Motor neuron (in vitro differentiated cells): ENCODE measurements around the gene PRMT2. TPM values are rescaled to one million over a fixed set of nuclear protein-coding genes. Genes with fewer than 3 reads are reported as not detected.

Experiments used
- ATAC-seq, 8 experiments: fragments of 200-7000 bp; cut with Tn5 transposase; replicated peaks in 6 of 8; 2 replicates each; pipeline ENCODE4 v1.8.0; 2021; ENCODE audit warnings: mild to moderate bottlenecking in 8 of 8, moderate library complexity in 8 of 8
- H3K27ac ChIP-seq, 2 donors: fragments of 250-450 bp; sonication (Bioruptor Pico); 2 replicates each; pipeline ENCODE4 v1.9.0; 2021; ENCODE audit warnings: antibody characterized with exemption in 2 of 2, mild to moderate bottlenecking in 2 of 2, moderate library complexity in 1 of 2
- H3K4me1 ChIP-seq, 2 donors: fragments of 250-450 bp; sonication (Bioruptor Pico); replicated peaks in 1 of 2; 2 replicates each; pipeline ENCODE4 v1.6.1; 2021; ENCODE audit warnings: antibody characterized with exemption in 2 of 2, mild to moderate bottlenecking in 2 of 2, moderate library complexity in 1 of 2
- H3K4me3 ChIP-seq, 5 donors: fragments of 250-450 bp; sonication (Bioruptor Pico); 2 replicates each; pipeline ENCODE4 v1.9.0; 2021; ENCODE audit warnings: antibody characterized with exemption in 5 of 5, mild to moderate bottlenecking in 5 of 5, moderate library complexity in 4 of 5
- WGBS, 10 experiments: fragments of 450-650 bp; shearing (Covaris generic); methylation state at CpG; one replicate each; pipeline ENCODE4 v1.0.0; 2022; 5-methylcytosine and 5-hydroxymethylcytosine counted together
- in situ Hi-C, 9 experiments: fragments of 400-800 bp; cut with MboI; loops; one replicate each; pipeline ENCODE4 v1.15.0; 2021; ENCODE audit warnings: low sequenced_read_pairs in 9 of 9, low pct_unique_long_range_greater_than_20kb in 2 of 9; ENCODE audit not compliant: unreplicated experiment in 9 of 9
- total RNA-seq, 8 experiments: library from RNA; unstranded; fragments of 300-600 nt; gene quantifications; 2 replicates each; pipeline versions ENCODE4 v1.2.3 to v1.2.4, GENCODE V29; 2022

The PRMT2 gene
- total RNA-seq, 8 experiments from 2014 or later, result 60.8 to 202 (median 75.7) TPM

DNA sequence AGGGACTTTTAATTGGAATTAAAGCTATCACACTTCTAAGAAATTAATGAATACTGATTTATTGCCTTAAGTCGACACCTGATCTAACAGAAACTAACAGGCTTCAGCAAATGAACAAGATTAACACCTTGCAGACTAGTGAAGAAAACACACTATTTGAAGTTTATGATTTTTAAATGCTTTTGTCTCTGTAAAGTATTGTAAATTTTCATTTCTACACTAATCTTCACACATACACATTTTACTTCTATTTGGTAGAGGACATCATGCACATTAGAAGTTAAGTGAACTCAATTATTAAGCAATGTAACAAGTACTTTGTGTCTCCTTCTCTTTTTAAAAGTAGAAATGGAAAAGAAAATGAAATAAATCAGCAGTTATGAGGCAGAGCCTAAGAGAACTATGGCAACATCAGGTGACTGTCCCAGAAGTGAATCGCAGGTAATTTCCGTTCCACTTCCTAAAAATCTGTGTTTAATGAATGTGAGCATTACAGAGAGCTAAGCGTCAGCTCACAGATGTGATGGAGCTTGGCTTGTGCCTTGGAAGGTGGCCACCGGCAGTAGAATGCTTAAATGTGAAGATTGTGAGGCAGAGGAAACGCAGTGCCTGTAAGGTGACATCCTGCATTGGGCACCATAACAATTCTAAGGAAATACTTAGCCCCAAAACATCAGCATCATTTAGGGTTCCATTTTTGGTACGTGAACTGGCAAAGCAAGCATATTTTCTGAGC is 1.2 kb downstream of the PRMT2 start:
- in situ Hi-C loops, result no loop called here
- Histone ChIP-seq H3K27ac (peak overlapping the region in 1 of 2 donors; percentile 93), H3K4me1 (peaks cover 9 to 27% of the 10 kb centered on the region in 2 donors), H3K4me3 (peak overlapping the region; percentile 80 to 98 (median 89))
- 68 to 100% (median 88%) methylated on average over 3 to 7 of the region's 7 CpGs; no CpG with 5 or more reads in 1 of the 10 experiments for WGBS, 10 experiments
- no peak for ATAC-seq

DNA sequence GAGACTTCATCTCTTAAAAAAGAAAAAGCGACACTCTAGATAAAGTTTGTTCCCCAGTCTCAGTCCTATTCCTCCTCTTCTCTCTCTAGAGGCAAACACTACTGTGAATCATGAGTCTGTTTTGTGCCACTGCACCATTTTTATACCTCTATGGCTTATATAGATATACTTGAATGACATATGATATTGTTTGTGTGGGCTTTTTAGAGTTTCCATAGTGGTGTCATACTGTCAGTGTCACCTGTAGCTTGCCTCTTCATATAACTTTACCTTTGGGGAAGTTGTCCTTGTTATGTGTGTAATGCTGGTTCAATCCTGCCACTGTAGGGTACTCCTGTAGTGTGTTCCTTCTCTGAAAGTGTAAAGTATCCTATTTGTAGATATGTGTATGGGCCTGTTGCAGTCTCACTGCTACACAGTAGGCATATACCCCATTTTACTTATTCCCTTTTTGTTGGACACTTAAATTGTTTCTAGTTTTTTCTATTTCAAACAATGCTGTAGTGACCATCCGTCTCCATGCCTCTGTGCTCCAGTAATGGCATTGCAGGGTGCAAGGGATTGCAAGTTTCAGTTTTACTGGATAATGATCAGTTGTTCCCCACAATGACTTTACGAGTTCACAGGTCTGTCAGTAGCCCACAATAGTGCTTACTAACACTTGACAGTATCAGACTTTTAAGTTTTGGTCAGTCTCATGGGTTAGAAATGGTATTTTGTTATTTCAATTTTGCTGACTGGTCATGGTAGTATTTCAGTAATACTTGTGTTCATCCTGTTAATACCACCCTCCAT is 2.7 kb downstream of the PRMT2 start:
- WGBS, 10 experiments, result 25 to 100% (median 67%) methylated on average over 1 to 3 of the region's 3 CpGs; no CpG with 5 or more reads in 2 of the 10 experiments
- Histone ChIP-seq H3K4me1 (peaks cover 9 to 27% of the 10 kb centered on the region in 2 donors), H3K4me3 (peak overlapping the region in 2 of 5 donors; percentile 5 to 11), H3K27ac (no peak overlapping the region)
- in situ Hi-C loops, result no loop called here
- no peak for ATAC-seq

DNA sequence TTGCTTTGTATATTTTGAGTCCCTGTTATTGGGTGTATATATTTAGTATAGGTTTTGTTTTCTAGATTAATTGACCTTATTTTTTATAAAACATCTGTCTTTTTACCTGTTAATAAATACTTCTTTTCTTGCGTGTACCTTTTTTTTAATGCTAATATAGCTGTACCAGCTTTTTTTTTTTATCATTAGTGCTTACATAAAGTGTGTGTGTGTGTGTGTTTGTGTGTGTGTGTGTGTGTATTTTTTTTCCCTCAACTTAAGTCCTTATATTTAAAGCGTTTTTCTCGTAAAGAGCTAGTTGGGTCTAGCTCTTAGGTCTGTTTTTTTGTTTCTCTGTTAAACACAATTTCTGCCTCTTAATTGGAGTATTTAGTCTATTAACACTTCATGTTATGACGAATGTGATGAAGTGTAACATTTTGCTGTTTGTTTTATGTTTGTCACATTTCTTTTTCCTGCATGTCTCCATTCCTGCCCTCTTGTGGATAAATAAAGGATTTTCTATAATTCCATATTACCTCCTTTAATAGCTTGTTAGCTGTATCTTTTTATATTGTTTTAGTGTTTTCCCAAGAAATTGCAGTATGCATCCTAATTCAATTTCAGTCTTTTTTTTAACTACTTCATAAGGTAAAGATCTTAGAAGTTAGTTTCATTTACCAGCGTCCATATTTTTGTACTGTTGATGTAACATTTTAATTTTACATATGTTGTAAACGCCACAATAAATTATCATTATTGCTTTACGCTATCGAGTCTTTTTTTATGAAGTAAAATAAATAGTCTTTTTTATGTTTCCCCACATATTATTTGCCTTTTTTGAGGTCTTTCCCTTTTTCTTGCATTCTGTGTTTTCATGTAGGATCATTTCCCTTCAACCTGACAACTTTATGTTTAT is 4.3 kb downstream of the PRMT2 start:
- Histone ChIP-seq H3K27ac (no peak overlapping the region), H3K4me3 (no peak overlapping the region)

DNA sequence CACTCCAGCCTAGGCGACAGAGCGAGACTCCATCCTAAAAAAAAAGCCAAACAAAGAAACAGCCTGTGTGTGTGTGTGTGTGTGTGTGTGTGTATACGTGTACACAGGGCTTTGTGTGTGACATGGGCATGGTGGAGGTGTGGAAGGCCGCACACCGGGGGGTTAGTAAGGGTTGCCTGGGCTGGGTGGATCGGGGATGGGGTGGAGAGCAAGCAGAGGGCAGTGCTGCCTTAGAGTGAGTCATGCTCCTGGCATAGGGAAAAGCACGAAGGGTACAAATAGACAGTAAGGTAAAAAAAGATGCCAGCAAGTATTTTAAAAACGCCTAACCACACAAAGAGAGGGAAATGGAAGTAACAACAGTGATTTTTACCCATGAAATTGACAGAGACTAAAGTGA is 6.2 kb downstream of the PRMT2 start:
- in situ Hi-C loops, result no loop called here
- no peak overlapping the region for H3K4me3 ChIP-seq
- peak in 1 of 8 experiments; percentile 40 for ATAC-seq
- H3K4me1 ChIP-seq, result peaks cover 3 to 17% of the 10 kb centered on the region in 2 donors
- no peak overlapping the region for H3K27ac ChIP-seq
- 7 to 100% (median 79%) methylated on average over 1 to 6 of the region's 8 CpGs; no CpG with 5 or more reads in 2 of the 10 experiments for WGBS, 10 experiments

More for the DNA sequence above, 4.3 kb downstream of the PRMT2 start:
- WGBS, 10 experiments, result 61 to 100% (median 91%) methylated on average over 4 to 8 of the region's 8 CpGs
- no peak for ATAC-seq
- in situ Hi-C loops, result no loop called here
- H3K4me1 ChIP-seq, result peaks cover 4 to 21% of the 10 kb centered on the region in 2 donors

GRCh38 chr21:46643379-46644177 is 8.1 kb downstream of the PRMT2 start:
- H3K4me3 ChIP-seq, result no peak overlapping the region
- WGBS, 10 experiments, result 70 to 100% (median 95%) methylated on average over 1 to 10 of the region's 12 CpGs; no CpG with 5 or more reads in 2 of the 10 experiments
- ATAC-seq, result no peak
- H3K4me1 ChIP-seq, result peaks cover 0 to 3% of the 10 kb centered on the region in 2 donors
- in situ Hi-C loops, result no loop called here
- H3K27ac ChIP-seq, result no peak overlapping the region

GRCh38 chr21:46645840-46646239 is 10.4 kb downstream of the PRMT2 start:
- Histone ChIP-seq H3K4me1 (no peaks in the 10 kb centered on the region), H3K4me3 (no peak overlapping the region), H3K27ac (no peak overlapping the region)
- no peak for ATAC-seq
- in situ Hi-C loops, result no loop called here
- WGBS, 10 experiments, result 93 to 100% (median 98%) methylated on average over 3 to 5 of the region's 5 CpGs; no CpG with 5 or more reads in 7 of the 10 experiments

- Histone ChIP-seq H3K4me1 (no peaks in the 10 kb centered on the region), H3K4me3 (no peak overlapping the region), H3K27ac (no peak overlapping the region)
- WGBS, 10 experiments, result 57 to 100% (median 93%) methylated on average over 2 to 8 of the region's 9 CpGs
- in situ Hi-C loops, result no loop called here
- peak in 1 of 8 experiments; percentile 37 for ATAC-seq
These were observed 11.2 kb downstream of the PRMT2 start for GRCh38 chr21:46646541-46647154.

GRCh38 chr21:46648539-46648938 is 13.1 kb downstream of the PRMT2 start:
- Histone ChIP-seq H3K27ac (no peak overlapping the region), H3K4me1 (no peaks in the 10 kb centered on the region), H3K4me3 (no peak overlapping the region)
- WGBS, 10 experiments, result 60 to 100% (median 91%) methylated on average over 1 to 22 of the region's 27 CpGs; no CpG with 5 or more reads in 7 of the 10 experiments
- no peak for ATAC-seq
- in situ Hi-C loops, result no loop called here

DNA sequence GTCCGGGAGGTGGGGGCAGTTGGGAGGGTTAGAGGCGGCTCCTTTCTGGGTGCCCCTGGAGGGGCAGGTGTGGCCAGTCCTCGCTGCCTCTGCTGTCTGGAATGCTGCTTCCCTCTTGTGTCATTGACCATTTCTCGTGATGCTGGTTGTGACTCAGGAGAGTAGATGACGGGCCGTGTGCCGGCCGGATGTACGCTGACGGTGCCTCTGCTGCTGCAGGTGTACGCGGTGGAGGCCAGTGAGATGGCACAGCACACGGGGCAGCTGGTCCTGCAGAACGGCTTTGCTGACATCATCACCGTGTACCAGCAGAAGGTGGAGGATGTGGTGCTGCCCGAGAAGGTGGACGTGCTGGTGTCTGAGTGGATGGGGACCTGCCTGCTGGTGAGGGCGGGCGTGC is 13.9 kb downstream of the PRMT2 start:
- ATAC-seq, result no peak
- Histone ChIP-seq H3K4me3 (no peak overlapping the region), H3K4me1 (no peaks in the 10 kb centered on the region), H3K27ac (no peak overlapping the region)
- in situ Hi-C loops, result no loop called here
- WGBS, 10 experiments, result 87 to 100% (median 100%) methylated on average over 1 to 10 of the region's 19 CpGs; no CpG with 5 or more reads in 4 of the 10 experiments

- in situ Hi-C loops, result no loop called here
- Histone ChIP-seq H3K4me3 (no peak overlapping the region), H3K27ac (no peak overlapping the region), H3K4me1 (no peaks in the 10 kb centered on the region)
- WGBS, 10 experiments, result 80 to 100% (median 90%) methylated on average over 1 to 9 of the region's 14 CpGs; no CpG with 5 or more reads in 3 of the 10 experiments
- ATAC-seq, result peak in 2 of 8 experiments; percentile 9 to 75
These were observed 15.1 kb downstream of the PRMT2 start for GRCh38 chr21:46650476-46651098.

GRCh38 chr21:46651121-46651520 is 15.6 kb downstream of the PRMT2 start:
- in situ Hi-C loops, result no loop called here
- no CpG with 5 or more reads among the region's 7 CpGs for WGBS, 10 experiments
- peak in 1 of 8 experiments; percentile 15 for ATAC-seq
- Histone ChIP-seq H3K4me1 (no peaks in the 10 kb centered on the region), H3K4me3 (no peak overlapping the region), H3K27ac (no peak overlapping the region)
